Neural cell (in vitro differentiated cells): ENCODE measurements around the gene PROX2.

Source experiments
- CTCF ChIP-seq: fragments of 450-650 bp; IDR thresholded peaks from 2 replicates; pipeline ENCODE4 v1.5.1; 2014; ENCODE audit warnings: antibody characterized with exemption, mild to moderate bottlenecking, moderate library complexity; ENCODE audit not compliant: poor library complexity, severe bottlenecking
- EZH2 ChIP-seq: fragments of 200-600, 300-800 bp; shearing (Covaris generic), sonication (generic); IDR thresholded peaks from 2 replicates; pipeline ENCODE4 v1.6.1; 2014; ENCODE audit warnings: antibody characterized with exemption, low read length, borderline replicate concordance, mild to moderate bottlenecking; ENCODE audit not compliant: insufficient read depth, poor library complexity, severe bottlenecking
- MXI1 ChIP-seq: fragments of 450-650 bp; conservative IDR thresholded peaks from 2 replicates; pipeline ENCODE4 v1.6.1; 2014; ENCODE audit warnings: antibody characterized with exemption, mild to moderate bottlenecking; ENCODE audit not compliant: poor library complexity, severe bottlenecking
- POLR2AphosphoS5 ChIP-seq: IDR thresholded peaks from 2 replicates; pipeline ENCODE4 v1.6.1; 2012
- RAD21 ChIP-seq: fragments of 450-650 bp; conservative IDR thresholded peaks from 2 replicates; pipeline ENCODE4 v1.6.1; 2014; ENCODE audit warnings: antibody characterized with exemption, mild to moderate bottlenecking, moderate library complexity
- TAF1 ChIP-seq: IDR thresholded peaks from 2 replicates; pipeline ENCODE4 v1.6.1; 2012; ENCODE audit warnings: low read depth
- TF ChIP-seq, protein P1 (sequence below): IDR thresholded peaks from 2 replicates; pipeline ENCODE4 v1.6.1; 2012; ENCODE audit warnings: borderline replicate concordance

GRCh38 chr14:74836251-74836960, 39.5 kb downstream of the PROX2 start:
- TF ChIP-seq CTCF (no peak), TAF1 (no peak), EZH2 (no peak), POLR2AphosphoS5 (no peak), RAD21 (no peak), MXI1 (no peak)
- TF ChIP-seq, protein P1, sequence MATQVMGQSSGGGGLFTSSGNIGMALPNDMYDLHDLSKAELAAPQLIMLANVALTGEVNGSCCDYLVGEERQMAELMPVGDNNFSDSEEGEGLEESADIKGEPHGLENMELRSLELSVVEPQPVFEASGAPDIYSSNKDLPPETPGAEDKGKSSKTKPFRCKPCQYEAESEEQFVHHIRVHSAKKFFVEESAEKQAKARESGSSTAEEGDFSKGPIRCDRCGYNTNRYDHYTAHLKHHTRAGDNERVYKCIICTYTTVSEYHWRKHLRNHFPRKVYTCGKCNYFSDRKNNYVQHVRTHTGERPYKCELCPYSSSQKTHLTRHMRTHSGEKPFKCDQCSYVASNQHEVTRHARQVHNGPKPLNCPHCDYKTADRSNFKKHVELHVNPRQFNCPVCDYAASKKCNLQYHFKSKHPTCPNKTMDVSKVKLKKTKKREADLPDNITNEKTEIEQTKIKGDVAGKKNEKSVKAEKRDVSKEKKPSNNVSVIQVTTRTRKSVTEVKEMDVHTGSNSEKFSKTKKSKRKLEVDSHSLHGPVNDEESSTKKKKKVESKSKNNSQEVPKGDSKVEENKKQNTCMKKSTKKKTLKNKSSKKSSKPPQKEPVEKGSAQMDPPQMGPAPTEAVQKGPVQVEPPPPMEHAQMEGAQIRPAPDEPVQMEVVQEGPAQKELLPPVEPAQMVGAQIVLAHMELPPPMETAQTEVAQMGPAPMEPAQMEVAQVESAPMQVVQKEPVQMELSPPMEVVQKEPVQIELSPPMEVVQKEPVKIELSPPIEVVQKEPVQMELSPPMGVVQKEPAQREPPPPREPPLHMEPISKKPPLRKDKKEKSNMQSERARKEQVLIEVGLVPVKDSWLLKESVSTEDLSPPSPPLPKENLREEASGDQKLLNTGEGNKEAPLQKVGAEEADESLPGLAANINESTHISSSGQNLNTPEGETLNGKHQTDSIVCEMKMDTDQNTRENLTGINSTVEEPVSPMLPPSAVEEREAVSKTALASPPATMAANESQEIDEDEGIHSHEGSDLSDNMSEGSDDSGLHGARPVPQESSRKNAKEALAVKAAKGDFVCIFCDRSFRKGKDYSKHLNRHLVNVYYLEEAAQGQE, result no peak
